Loucy (cell line): Measurements from ENCODE around the gene TMEM115.

Experiments used
- CTCF ChIP-seq: fragments of 200-600 bp; sonication (generic); conservative IDR thresholded peaks from 2 replicates; pipeline ENCODE4 v1.5.1; 2014; ENCODE audit warnings: mild to moderate bottlenecking, antibody characterized with exemption, low read length
- EZH2phosphoT487 ChIP-seq: fragments of 200-600 bp; IDR thresholded peaks from 2 replicates; pipeline ENCODE4 v1.6.1; 2018; ENCODE audit warnings: antibody characterized with exemption, mild to moderate bottlenecking, moderate library complexity, borderline replicate concordance

- no peak for TF ChIP-seq CTCF
- TF ChIP-seq EZH2phosphoT487 = no peak
These were observed 5.0 kb downstream of the TMEM115 start for GRCh38 chr3:50354186-50354764.
